MCF 10A (cell line): Measurements from ENCODE around the gene CFAP58. TPM values are rescaled to one million over a fixed set of nuclear protein-coding genes. Genes with fewer than 3 reads are reported as not detected.
A peak's percentile ranks its signal among the peaks of the same experiment; 100 is the strongest.

Experiments
- BruUV-seq: library from RNA; stranded (reverse); fragments of 400-500 nt; replicated peaks from 2 replicates; lab custom pipeline; 2021; lab: Mats Ljungman, UMichigan
- CTCF ChIA-PET: fragments of 300-600 bp; sonication (Branson Sonifier 250); formaldehyde crosslinking; extraction: SDS; loops from one replicate; lab custom pipeline; 2021; ENCODE audit warnings: antibody characterized with exemption, inconsistent platforms; lab: Yijun Ruan, JAX
- POLR2A ChIA-PET: fragments of 300-600, 350-650 bp; sonication (Branson Sonifier 250); formaldehyde crosslinking; extraction: SDS; loops from one replicate; lab custom pipeline; 2020; ENCODE audit warnings: antibody characterized with exemption, inconsistent platforms; lab: Yijun Ruan, JAX
- DNase-seq: peaks from one replicate; pipeline ENCODE4 v3.0.0-alpha.2; 2018; ENCODE audit not compliant: unreplicated experiment
- H3K27ac Mint-ChIP-seq: one replicate; pipeline ENCODE4 v1.8.0; 2022; ENCODE audit warnings: mild to moderate bottlenecking, low read depth, mixed read lengths; ENCODE audit not compliant: unreplicated experiment
- H3K27me3 Mint-ChIP-seq: one replicate; pipeline ENCODE4 v1.8.0; 2022; ENCODE audit warnings: mixed read lengths; ENCODE audit not compliant: insufficient read depth, unreplicated experiment
- H3K36me3 Mint-ChIP-seq: one replicate; pipeline ENCODE4 v1.8.0; 2022; ENCODE audit warnings: mild to moderate bottlenecking, moderate library complexity, mixed read lengths; ENCODE audit not compliant: insufficient read depth, unreplicated experiment
- H3K4me1 Mint-ChIP-seq: one replicate; pipeline ENCODE4 v1.8.0; 2022; ENCODE audit warnings: mixed read lengths; ENCODE audit not compliant: insufficient read depth, unreplicated experiment
- H3K4me3 Mint-ChIP-seq: one replicate; pipeline ENCODE4 v1.8.0; 2022; ENCODE audit warnings: mild to moderate bottlenecking, moderate library complexity, mixed read lengths; ENCODE audit not compliant: unreplicated experiment
- H3K9me3 Mint-ChIP-seq: one replicate; pipeline ENCODE4 v1.8.0; 2022; ENCODE audit warnings: mixed read lengths; ENCODE audit not compliant: unreplicated experiment
- intact Hi-C: fragments of 100-400 bp; cut with micrococcal nuclease; formaldehyde crosslinking; loops from 2 replicates; pipeline ENCODE4 v1.14.1; 2022
- total RNA-seq: library from RNA; stranded (reverse); gene quantifications from 2 replicates; pipeline ENCODE4 v1.2.3, GENCODE V29; 2022
- TF ChIP-seq, protein P1 (sequence below): fragments of 200-600 bp; IDR thresholded peaks from one replicate; pipeline ENCODE4 v1.8.0; 2022; ENCODE audit warnings: antibody characterized with exemption, mild to moderate bottlenecking; ENCODE audit not compliant: unreplicated experiment

CFAP58 gene
- total RNA-seq, 1 experiment from 2014 or later = 0.89 TPM

DNA sequence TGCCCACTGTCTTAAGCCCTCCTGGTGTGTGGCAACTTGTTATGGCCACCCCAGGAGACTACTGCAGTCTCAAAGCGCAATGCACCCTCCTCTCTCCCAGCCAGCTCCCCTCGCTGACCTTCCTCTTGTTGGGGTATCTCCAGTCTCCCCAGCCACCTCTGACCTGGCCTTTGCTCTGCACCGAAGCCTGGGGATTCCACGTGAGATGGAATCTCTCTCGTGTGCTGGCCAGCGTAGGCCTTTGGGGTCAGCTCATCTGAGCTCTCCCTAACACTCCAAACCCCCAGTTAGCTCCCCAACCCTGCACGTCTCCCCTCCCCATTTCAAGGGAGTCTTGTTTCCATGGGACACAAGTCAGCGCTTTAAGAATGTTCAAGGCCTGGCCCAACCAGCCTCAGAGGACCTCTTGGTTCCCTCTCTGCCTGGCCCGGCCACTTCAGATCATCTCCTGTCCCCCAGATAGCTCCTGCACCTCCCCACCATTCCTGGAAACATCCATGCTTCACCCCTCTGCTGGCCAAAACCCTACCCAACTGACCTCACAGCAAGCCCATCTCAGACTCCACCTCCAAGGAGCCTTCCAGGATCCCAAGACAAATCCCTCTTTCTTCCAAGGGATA, 26.5 kb upstream of the CFAP58 start:
- TF ChIP-seq, protein P1, sequence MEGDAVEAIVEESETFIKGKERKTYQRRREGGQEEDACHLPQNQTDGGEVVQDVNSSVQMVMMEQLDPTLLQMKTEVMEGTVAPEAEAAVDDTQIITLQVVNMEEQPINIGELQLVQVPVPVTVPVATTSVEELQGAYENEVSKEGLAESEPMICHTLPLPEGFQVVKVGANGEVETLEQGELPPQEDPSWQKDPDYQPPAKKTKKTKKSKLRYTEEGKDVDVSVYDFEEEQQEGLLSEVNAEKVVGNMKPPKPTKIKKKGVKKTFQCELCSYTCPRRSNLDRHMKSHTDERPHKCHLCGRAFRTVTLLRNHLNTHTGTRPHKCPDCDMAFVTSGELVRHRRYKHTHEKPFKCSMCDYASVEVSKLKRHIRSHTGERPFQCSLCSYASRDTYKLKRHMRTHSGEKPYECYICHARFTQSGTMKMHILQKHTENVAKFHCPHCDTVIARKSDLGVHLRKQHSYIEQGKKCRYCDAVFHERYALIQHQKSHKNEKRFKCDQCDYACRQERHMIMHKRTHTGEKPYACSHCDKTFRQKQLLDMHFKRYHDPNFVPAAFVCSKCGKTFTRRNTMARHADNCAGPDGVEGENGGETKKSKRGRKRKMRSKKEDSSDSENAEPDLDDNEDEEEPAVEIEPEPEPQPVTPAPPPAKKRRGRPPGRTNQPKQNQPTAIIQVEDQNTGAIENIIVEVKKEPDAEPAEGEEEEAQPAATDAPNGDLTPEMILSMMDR = no peak
- no peaks in the 10 kb centered on the region for H3K9me3 Mint-ChIP-seq
- CTCF ChIA-PET = interaction anchor here (1.1 to 10.5 kb wide), 6 partner anchors 15 to 52 kb away, joined by 3 to 79 read pairs (median 6); no protein-coding TSS in a partner anchor
- peak overlapping the region; percentile 64 for H3K4me3 Mint-ChIP-seq
- DNase-seq = no peak
- peaks cover 82% of the 10 kb centered on the region for H3K4me1 Mint-ChIP-seq
- intact Hi-C loops = no loop called here
- no TSS peak for BruUV-seq
- POLR2A ChIA-PET = interaction anchor here (0.7 to 5.8 kb wide), 6 partner anchors 8 to 58 kb away, joined by 3 to 124 read pairs (median 11); partner anchors contain the start of genes GSTO2 and ITPRIP
- H3K27ac Mint-ChIP-seq = peak overlapping the region; percentile 95
- H3K27me3 Mint-ChIP-seq = no peaks in the 10 kb centered on the region
- peaks cover 17% of the 10 kb centered on the region for H3K36me3 Mint-ChIP-seq

DNA sequence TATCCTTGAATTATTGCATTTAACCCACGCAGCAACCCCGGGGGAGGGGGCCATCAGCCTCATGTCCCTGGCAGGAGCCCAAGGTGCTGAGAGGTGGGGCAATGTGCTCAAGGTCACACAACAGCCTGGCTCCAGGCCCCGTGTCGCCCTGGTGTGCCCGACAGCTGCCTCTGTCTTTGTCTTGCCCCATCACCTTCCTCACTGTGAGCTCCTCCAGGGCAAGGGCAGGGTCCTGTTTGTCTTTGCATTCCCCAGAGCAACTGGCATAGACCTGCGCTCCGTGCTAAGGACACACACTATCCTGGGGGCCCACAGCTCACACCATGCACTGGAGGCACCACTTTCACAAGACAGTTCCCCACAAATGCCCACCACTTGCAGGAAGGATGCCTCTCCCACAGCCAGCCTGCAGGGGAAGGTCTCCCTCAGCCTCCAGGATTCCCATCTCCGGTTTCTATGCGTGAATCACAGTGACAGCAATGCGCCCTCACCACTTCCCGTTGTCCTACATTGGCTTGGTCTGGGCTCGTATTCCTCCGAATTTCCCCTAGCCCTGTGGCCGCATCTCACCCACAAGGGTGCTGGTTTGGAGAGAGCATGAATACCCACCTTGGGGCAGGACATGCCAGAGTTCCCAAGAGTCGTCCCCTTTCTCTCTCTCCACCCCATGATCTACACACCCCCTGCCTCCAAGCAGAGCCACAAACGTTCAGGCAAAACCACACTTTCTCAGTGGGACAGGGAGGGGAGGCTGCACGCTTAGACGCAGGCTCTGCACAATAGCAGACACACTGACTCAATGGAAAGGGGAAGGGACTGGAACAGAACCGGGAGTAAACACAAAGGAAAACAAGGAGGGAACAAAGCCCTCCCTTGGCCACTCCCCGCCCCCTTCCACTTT, 25.6 kb upstream of the CFAP58 start:
- Mint-ChIP-seq H3K9me3 (no peaks in the 10 kb centered on the region), H3K36me3 (peaks cover 10% of the 10 kb centered on the region), H3K27ac (peak overlapping the region; percentile 95), H3K27me3 (no peaks in the 10 kb centered on the region), H3K4me1 (peaks cover 77% of the 10 kb centered on the region), H3K4me3 (peak overlapping the region; percentile 64)
- ChIA-PET POLR2A (interaction anchor here (0.7 to 5.8 kb wide), 7 partner anchors 8 to 59 kb away, joined by 3 to 124 read pairs (median 17); partner anchors contain the start of genes GSTO2 and ITPRIP), CTCF (interaction anchor here (1.1 to 10.5 kb wide), 7 partner anchors 14 to 36 kb away, joined by 3 to 79 read pairs (median 13); no protein-coding TSS in a partner anchor)
- no TSS peak for BruUV-seq
- DNase-seq = peak; percentile 79
- intact Hi-C loops = loop anchor here (2.0 kb wide), 1 partner anchor 27 kb away; no protein-coding TSS in a partner anchor
- TF ChIP-seq, protein P1 = no peak

DNA sequence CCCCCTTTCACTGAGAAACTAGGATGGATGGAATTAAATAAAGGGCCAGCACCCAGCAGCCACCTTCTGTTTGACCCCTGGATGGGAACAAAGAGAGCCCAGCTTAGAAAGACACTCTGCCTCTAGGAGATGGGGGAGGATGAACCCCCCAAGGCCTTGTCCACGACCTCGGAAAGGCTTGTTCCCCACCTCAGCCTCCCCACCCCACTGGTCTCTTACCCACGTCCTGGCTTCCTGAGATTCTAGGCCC, 25.1 kb upstream of the CFAP58 start:
- intact Hi-C loops = loop anchor here (2.0 kb wide), 1 partner anchor 28 kb away; no protein-coding TSS in a partner anchor
- no TSS peak for BruUV-seq
- H3K9me3 Mint-ChIP-seq = no peaks in the 10 kb centered on the region
- ChIA-PET CTCF (interaction anchor here (0.8 to 10.5 kb wide), 5 partner anchors 9 to 36 kb away, joined by 3 to 79 read pairs (median 16); no protein-coding TSS in a partner anchor), POLR2A (interaction anchor here (0.8 to 5.8 kb wide), 10 partner anchors 8 to 420 kb away, joined by 3 to 124 read pairs (median 20); partner anchors contain the start of genes GSTO2 and ITPRIP)
- peaks cover 9% of the 10 kb centered on the region for H3K36me3 Mint-ChIP-seq
- TF ChIP-seq, protein P1 = no peak
- H3K27me3 Mint-ChIP-seq = no peaks in the 10 kb centered on the region
- H3K27ac Mint-ChIP-seq = peak overlapping the region; percentile 95
- peak overlapping the region; percentile 64 for H3K4me3 Mint-ChIP-seq
- peaks cover 79% of the 10 kb centered on the region for H3K4me1 Mint-ChIP-seq
- DNase-seq = no peak
